GM18873 (cell line): ENCODE data around the gene SVOPL.

Experiments
- ATAC-seq: cut with Tn5 transposase; IDR thresholded peaks from one replicate; pipeline ENCODE4 v1.9.1; 2021; ENCODE audit warnings: mild to moderate bottlenecking, moderate library complexity, moderate number of reproducible peaks; ENCODE audit not compliant: unreplicated experiment, low FRiP score

SVOPL gene

GRCh38 chr7:138565451-138566114 is 135.6 kb downstream of the SVOPL start:
- no peak for ATAC-seq

- no peak for ATAC-seq
Observed at GRCh38 chr7:138565071-138565450, 136.1 kb downstream of the SVOPL start.

- ATAC-seq, result no peak
Observed at GRCh38 chr7:138564365-138564764, 136.8 kb downstream of the SVOPL start.

DNA sequence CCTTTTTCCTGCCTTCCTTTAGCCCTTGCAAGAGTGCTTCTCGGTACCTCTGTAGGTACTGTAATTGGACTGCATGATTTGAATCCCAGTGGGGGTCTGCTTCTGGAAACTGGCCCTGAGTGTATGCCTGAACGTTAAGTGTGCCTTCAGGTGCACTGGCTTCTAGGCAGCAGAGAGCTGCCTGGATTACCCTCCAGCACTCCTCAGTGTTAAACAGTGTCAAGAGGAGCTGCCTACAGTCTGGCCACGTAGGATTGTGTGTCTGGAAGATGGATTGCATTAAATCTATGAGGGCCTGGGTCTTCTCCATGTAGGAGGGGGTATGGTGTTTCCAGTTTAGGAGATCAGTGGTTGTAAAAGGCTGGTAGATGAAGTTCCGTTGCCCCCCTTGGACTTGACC is 137.4 kb downstream of the SVOPL start:
- no peak for ATAC-seq

GRCh38 chr7:138559448-138559847 is 141.7 kb downstream of the SVOPL start:
- no peak for ATAC-seq

GRCh38 chr7:138556771-138557484 is 144.2 kb downstream of the SVOPL start:
- ATAC-seq, result no peak

DNA sequence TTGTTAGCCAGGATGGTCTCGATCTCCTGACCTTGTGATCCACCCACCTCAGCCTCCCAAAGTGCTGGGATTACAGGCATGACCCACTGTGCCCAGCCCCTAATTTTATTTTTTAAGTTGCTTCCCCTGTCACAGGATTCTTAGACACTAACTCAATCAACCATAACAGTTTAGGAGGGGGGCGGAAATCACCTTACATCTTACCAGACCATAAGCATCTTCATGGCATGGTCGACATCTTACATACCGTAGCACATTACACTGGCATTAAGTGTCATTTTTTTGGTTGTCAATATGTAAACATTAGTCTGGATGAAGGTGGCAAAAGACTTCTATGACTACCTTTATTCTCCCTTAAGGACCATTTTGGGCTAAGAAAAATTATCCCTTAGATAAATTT is 145.5 kb downstream of the SVOPL start:
- ATAC-seq, result no peak

DNA sequence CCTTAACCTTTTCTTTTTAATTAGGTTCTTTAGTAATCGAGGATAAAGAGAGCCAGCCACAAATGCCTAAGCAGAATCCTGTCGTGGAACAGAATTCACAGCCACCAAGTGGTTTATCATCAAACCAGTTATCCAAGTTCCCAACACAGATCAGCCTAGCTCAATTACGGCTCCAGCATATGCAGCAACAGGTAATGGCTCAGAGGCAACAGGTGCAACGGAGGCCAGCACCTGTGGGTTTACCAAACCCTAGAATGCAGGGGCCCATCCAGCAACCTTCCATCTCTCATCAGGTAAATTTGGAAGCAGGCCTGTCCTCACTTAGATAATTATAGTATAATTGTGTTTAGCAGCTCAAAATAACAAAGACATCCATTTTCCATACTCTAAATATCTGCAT is 146.5 kb downstream of the SVOPL start:
- ATAC-seq, result no peak

GRCh38 chr7:138553805-138554204 is 147.4 kb downstream of the SVOPL start:
- no peak for ATAC-seq

- no peak for ATAC-seq
Observed at GRCh38 chr7:138551102-138551501, 150.1 kb downstream of the SVOPL start.

- no peak for ATAC-seq
Observed at GRCh38 chr7:138550337-138550736, 150.8 kb downstream of the SVOPL start.

- no peak for ATAC-seq
Observed at GRCh38 chr7:138549082-138549481, 152.1 kb downstream of the SVOPL start.

DNA sequence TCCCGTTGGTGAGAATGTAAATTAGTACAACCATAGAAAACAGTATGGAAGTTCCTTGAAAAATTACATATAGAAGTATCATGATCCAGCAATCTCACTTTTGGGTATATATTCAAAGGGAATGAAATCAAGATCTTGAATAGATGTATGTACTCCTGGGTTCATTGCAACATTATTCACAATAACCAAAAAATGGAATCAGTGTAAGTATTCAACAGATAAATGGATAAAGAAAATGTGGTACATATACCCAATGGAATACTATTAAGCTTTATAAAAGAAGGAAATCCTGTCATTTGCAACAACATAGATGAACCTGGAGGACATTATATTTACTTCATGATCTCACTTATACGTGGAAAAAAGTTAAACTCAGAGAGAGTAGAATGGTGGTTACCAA is 154.3 kb downstream of the SVOPL start:
- no peak for ATAC-seq

DNA sequence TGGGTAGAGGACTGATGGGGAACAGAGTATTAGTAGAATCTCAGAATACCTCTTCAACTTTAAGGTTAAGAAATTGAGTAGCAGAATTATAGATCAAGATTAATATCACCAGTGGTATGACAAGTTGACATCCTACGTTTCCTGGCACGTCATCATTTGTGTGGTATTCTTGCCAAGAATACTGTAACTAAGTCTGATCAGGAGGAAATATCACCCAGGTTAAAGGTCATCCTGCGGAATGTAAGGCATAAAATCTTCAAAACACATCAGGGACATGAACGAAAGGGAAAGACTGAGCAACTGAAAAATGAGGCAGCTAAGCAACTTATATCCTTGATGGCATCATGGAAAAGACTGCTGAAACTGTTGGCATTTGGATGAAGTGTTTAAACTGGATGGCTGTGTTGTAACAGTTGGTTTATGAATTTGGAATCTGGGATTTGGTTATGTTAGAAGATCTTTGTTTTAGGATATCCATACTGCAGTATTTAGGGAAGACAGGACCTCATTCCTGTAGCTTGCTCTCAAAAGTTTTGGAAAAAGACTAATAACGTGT is 155.0 kb downstream of the SVOPL start:
- no peak for ATAC-seq

DNA sequence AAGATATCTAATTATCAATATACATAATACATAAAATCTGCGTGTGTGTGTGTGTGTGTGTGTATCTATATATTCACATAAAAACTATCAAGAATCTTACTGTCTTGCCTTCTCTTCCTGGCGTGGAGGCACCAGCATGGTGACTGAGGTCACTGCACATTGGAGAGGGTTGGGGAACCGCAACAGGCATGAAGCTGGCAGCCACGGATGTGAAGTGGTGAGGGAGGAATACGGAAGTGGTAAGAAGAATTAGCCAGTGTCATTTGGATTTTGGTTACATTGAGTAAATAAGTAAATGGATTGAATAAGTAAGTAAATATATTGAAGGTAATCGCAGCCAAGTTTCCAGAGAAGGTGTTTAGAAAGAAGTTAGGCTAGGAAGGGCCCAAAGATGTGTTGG is 156.0 kb downstream of the SVOPL start:
- no peak for ATAC-seq
